Stimulated activated CD4-positive, alpha-beta T cell treated with anti-CD3 and anti-CD28 coated beads, Interleukin-4, amount 100 ng/mL, for 1 hour (primary cell): ENCODE results near the gene ZNF148.

Experiments used
- DNase-seq: peaks from one replicate; pipeline ENCODE4 v3.0.0-alpha.2; 2020

Gene ZNF148

DNA sequence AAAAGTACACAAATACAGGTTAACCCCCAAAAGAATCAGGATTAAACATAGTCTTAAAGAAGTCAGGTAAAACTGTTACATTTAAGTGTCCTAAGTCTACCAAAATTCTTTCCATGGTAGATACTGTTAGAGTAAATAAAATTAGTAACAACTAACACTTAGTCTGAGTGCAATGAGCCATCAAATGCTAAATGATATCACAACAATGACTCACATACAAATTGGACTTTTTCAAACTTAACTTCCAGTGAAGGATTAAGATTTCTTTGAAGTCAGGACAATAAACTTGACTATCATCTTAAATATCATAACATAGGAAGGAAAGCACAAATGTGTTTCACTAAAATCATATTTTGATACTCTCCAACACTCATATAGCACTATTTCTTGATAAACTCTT is 43.9 kb downstream of the ZNF148 start:
- no peak for DNase-seq

DNA sequence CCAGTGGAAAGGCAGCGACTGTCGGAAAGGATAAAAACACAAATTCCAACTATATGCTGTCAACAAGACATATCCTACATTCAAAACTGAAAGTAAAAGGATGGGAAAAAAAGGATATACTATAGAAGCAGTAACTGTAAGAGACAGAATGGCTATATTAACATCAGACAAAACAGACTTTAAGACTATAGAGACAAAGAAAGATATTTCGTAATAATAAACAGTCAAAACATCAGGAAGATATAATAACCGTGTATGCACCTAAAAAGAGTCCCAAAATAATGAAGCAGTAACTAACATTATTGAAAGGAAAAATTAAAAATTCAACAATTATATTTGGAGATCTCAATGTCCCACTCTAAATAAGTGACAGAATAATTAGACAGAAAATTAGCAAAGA is 48.2 kb downstream of the ZNF148 start:
- no peak for DNase-seq

GRCh38 chr3:125325746-125326145 is 49.4 kb downstream of the ZNF148 start:
- no peak for DNase-seq

GRCh38 chr3:125324341-125324740 is 50.8 kb downstream of the ZNF148 start:
- DNase-seq, result no peak

- DNase-seq, result no peak
These were observed 52.2 kb downstream of the ZNF148 start for GRCh38 chr3:125322917-125323316.

DNA sequence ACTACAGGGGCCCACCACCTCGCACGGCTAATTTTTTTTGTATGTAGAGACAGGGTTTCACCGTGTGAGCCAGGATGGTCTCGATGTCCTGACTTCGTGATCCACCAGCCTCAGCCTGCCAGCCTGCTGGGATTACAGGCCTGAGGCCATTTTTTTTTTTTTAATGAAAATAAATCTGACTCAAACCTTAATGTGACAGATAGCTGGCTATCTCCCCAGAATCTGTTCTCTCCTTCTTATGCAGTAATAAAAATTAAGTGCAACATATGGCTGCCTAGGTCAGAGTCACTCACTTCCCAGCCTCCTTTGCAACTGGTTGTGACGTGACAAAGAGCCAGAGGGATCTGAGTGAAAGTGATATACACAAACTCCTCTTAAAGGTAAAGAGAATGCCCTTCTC is 53.0 kb downstream of the ZNF148 start:
- no peak for DNase-seq

GRCh38 chr3:125319765-125320164 is 55.4 kb downstream of the ZNF148 start:
- no peak for DNase-seq

GRCh38 chr3:125318871-125319270 is 56.3 kb downstream of the ZNF148 start:
- DNase-seq, result no peak

DNA sequence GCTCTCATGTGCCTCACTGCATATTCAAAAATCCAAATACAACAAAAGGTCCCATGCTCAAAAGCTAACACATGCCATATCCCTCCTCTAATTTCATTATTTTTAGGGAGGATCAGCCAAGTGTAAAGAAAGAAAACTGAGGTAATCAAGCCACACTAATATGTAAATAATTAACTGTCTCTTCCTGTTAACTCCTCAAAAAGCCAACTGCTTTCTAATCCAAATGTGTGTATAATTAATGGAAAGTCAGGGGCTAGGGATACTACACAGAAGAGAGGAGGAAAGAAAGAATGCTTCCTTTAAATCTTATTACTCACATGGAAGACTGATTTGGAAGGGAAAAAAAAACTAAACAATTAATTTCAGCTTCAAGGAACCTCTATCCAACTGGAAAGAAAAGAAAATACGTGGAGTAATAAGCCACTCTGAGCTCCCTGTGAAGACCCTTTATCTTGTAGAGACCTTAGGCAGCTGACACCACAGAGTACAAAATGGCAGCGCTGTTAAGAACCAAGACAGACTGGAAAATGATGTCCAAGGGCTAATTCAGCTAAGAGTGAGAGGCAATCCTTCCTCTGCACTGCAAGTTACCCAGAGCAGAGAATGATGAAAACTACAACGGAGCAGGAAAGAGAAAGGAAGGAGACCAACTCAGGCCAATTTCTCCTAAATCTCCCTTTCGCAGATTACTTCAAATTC is 56.8 kb downstream of the ZNF148 start:
- no peak for DNase-seq

GRCh38 chr3:125317761-125318160 is 57.4 kb downstream of the ZNF148 start:
- no peak for DNase-seq

DNA sequence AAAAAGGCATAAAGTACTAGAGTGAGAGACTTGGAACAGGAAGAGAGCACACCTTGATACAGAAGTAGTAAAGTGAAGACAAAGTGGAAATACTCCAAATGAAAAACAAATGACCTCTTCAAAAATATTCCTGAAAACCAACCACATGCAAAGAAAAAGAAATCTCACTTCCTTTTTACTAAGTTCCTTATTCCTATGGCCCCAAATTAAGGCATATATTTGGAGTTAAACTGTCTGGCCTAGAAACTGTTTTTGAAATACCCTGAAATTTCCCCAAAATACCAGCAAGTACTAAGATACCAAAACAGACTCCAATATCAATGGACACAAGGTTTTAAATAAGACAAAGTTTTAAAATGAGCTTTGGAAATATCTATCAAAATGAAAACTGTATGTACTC is 58.2 kb downstream of the ZNF148 start:
- DNase-seq, result no peak

DNA sequence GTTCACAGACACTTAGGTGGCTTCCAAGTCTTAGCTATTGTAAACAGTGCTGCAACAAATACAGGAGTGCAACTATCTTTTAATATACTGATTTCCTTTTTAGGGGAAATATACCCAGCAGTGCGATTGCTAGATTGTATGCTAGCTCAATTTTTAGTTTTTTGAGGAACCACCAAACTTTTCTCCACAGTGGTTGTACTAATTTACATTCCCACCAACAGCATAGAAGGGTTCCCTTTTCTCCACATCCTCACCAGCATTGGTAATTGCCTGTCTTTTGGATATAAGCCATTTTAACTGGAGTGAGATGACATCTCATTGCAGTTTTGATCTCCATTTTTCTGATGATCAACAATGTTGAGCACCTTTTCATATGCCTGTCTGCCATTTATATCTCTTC is 58.9 kb downstream of the ZNF148 start:
- DNase-seq, result no peak

GRCh38 chr3:125313060-125313635 is 62.0 kb downstream of the ZNF148 start:
- DNase-seq, result no peak

GRCh38 chr3:125310623-125311081 is 64.5 kb downstream of the ZNF148 start:
- peak; percentile 20 for DNase-seq

DNA sequence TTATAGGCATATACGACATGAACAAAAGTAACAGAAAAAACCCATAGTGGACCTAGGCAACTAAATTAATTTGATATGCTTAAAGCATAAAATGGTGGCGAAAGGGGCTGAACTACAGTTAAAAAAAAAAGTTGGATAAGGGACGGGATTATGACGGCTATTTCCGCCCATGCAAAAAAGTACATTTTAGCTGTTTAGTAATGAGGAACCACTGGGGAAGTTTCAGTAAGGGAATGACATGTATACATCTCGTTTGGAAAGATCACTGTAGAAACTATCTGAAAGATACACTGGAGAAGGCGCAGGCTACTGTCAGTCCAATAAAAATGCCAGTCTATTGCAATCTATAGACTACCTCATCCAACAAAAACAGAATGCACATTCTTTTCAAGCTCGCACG is 65.6 kb downstream of the ZNF148 start:
- no peak for DNase-seq

GRCh38 chr3:125306620-125307019 is 68.5 kb downstream of the ZNF148 start:
- no peak for DNase-seq

- no peak for DNase-seq
These were observed 72.2 kb downstream of the ZNF148 start for GRCh38 chr3:125302932-125303331.

GRCh38 chr3:125300416-125300815 is 74.7 kb downstream of the ZNF148 start:
- no peak for DNase-seq

DNA sequence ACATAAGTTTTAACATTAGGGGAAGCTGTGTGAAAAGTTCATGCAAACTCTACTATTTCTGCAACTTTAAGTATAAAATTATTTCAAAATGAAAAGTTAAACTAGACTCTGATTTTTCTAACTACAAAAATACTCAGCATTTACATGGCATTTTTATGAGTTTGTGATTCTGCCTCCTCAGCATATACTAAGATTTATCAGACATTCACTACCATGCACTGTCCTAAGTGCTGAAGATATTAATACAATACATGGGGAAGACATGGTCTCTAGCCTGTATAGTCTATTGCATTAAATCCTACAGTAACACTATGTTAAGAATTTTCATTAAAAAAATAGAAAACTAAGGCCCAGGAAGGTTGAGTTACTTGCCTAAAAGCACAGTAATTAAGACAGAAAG is 80.7 kb downstream of the ZNF148 start:
- DNase-seq, result no peak

GRCh38 chr3:125292015-125292414 is 83.1 kb downstream of the ZNF148 start:
- DNase-seq, result no peak

DNA sequence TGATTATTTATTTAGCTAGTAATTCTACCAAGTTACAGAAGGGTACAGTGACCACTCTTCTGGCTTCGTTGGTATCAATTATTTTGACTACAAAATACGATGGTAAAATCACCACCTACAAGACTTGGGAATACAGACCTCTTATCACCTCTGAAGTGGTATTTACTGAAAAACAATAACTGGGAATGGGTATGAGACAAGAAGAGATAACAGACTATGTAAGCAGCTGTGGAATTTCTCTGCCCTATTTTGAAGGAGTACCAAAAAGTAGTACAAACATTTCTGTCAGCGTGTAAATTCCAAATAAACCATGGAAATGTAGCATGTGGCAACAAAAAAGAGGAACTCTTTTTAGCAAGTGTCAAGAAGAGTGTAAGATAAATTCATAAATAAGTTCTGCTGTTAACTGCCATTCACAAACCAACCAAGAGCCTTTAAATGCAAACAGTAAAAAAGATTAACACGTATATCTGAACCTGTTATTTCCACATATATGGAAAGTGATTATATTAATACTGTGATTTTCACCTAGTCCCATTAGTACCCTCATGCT is 85.6 kb downstream of the ZNF148 start:
- DNase-seq, result no peak

DNA sequence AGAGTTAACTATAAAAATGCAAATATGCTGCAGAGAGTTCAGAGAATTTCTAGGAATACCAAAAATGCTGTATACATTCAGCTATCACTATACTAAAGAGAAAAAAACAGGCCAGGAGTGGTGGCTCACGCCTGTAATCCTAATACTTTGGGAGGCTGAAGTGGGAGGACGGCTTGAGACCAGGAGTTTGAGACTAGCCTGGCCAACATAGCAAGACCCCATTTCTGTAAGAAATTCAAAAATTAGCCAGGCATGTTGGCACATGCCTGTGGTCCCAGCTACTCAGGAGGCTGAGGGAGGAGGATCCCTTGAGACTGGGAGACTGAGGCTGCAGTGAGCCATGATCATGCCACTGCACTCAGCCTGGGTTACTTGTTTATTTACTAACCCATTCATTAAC is 87.9 kb downstream of the ZNF148 start:
- no peak for DNase-seq

- no peak for DNase-seq
These were observed 93.7 kb downstream of the ZNF148 start for GRCh38 chr3:125281381-125281780.

DNA sequence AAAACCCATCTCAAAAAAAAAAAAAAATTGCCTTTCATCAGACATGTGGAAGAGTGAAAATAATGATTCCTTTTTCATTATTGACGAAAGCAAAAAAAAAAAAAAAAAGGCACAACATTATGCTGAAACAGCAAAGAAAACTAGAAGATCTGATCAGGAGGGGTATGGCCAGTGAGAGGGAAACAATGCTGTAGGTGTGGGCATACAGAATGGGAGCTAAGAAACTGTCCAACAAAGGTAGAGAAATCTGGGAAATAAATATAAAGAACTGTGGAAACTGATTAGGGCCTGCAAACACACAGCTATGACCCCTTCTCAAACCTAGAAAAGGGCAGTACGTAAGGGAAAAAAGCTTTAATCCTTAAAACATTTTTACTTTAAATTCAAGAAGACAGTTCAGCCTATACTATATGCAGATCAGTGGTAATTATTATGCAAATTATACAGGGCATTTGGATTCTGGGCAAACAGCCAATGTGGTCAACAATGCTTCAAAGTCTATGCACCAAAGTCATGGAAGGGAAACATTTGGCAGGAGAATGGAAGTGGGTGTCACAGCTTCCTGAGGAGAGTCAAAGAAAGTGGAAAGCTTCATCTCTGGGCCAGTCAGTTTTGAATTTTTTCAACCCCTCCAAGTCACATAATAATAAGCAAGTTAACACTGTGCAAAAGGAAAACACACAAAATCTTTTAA is 94.3 kb downstream of the ZNF148 start:
- no peak for DNase-seq
